CD4-positive, alpha-beta T cell treated with Interleukin-1 beta for 1 hour (primary cell): ENCODE data around the gene TWIST2.

Experiments
- DNase-seq, 2 donors: peaks; one replicate each; pipeline ENCODE4 v3.0.0-alpha.2; 2020 to 2022

The TWIST2 gene

GRCh38 chr2:238857959-238858358 lies 10.1 kb downstream of the TWIST2 start:
- DNase-seq: no peak

- no peak for DNase-seq
These were observed 11.9 kb downstream of the TWIST2 start for GRCh38 chr2:238859636-238860347.

DNA sequence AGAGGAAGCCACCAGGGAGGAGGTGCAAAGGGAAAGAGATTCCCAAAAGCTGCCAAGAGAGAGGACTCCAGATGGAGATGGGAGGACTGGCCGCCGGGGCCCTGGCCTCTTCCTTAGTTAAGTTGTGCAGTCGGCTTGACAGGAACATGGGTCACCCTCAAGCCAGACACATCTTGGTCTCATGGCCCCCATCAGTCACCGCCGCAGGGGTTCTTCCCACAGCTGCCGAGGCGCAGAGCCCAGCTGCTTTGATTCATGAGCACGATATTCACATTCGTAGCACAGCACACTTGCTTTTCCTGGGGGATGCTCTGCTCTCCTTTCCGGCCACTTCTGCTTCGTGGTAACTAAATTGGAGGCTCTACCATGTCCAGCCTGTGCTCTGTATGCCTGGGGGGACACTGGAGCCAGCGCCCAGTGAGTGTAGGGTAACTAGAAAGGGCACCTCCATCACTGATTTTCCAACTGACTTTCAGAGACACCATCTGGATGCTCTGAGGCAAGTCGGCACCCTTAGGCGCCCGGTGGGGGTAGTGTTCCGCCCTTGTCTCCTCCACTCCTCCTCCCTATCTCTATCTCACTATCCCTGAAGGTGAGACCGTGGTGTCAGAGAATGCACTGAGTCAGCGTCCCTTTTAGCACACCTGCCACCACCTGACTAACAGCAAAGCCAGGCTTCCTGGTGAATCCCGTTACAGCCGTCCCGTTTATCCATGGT lies 13.3 kb downstream of the TWIST2 start:
- DNase-seq: no peak

DNA sequence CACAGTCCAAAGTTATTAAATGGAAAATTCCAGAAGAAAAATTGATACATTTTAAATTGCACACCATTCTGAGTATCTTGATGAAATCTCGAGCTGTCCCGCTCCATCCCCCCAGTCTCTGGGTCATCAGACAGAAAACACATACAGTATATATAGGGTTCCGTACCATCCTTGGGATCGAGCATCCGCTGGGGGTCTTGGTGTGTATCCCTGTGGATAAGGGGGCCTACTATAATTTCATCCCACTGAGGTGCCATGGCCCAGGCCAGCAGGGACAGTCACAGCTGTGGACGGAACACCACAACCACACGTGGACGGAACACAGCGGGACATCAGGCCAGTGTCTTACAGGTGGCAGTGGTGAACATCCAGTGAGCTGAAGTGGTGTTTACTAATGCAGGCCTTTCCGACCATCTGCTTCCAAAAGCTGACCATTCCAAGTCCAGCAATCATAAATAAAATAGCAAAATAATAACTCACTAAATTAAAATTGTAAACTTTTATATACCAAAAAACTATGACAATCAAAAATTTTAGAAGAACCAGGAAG lies 14.0 kb downstream of the TWIST2 start:
- no peak for DNase-seq

GRCh38 chr2:238862701-238863100 lies 14.8 kb downstream of the TWIST2 start:
- no peak for DNase-seq

GRCh38 chr2:238863231-238863630 lies 15.3 kb downstream of the TWIST2 start:
- DNase-seq: no peak

DNA sequence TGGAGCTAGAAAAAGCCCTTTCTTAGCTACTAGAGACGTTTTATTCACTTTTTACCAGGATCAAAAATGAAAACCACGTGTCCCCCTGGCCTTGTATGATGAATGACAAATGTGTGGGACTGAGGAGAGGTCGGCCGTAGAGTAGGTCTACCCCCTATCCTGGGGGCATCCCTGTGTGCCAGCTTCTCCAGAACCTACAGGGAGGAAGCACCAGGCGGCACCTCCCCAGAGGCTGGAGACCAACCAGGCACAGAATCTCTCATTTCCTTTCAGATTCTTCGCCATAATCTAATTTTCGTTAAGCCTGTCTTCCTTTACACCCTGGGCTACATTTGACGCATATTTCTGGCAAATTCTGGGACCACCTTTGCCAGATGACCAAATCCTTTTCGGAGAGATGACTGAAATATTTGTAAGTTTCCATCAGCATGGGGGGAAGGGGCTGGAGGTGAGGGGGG lies 15.9 kb downstream of the TWIST2 start:
- no peak for DNase-seq

- DNase-seq: no peak
These were observed 16.5 kb downstream of the TWIST2 start for GRCh38 chr2:238864207-238865014.

GRCh38 chr2:238865015-238865719 lies 17.3 kb downstream of the TWIST2 start:
- DNase-seq: no peak

DNA sequence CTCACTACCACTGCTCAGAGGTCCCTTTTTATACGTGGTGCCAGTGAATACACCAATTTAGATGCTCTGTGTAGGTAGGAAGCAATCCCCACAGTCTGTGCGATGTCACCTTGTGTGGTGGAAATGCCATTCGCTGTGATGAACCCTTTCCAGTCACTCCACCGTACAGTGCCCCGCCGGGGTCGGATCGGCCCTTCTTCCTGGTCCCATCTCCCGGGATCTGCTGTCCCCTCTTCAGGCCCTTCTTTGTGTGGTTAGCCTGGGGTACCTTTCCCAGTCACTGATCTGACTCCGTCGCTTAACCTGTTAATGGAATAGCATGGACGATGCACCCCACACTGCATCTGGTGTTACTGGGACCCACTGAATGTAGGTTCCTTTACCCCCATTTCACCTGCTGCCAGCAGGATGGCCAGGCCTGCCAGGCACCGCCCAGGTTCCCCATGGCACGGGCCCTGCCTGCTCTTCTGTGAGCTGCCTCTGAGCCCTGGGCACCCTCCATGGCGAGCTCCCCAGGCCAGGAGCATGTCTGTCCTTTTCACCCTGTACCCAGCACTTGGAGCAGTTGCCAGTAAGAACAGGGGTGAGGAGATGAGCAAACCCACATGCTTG lies 18.0 kb downstream of the TWIST2 start:
- no peak for DNase-seq

DNA sequence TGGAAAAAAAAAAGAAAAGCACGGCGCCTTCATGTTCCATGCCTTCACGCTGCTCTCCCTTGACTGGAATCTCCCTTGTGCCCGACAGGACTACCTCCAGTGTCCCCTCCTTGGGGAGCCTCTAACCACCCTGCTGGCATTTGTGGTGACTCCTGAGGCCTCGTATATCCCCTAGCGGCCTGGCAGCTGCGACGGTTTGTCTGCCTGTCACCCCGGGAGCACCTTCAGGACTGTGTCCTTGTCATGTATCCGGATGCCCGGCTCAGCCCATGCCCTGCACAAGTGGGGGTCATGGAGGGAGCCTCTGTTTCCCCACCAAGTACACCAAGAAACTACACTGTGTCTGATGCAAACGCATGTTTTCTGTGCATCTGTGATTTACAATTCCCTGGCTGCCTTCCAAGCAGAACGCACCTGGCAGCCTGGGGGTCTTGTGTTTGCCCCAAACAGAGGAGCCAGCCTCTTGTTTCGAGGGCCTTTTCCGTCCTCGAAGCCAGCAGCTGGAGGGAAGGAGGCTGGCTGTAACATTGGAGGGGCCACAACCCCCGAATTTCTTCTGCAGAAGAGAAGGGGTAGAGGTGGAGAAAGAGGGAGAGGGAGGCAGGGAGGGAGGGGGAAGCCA lies 18.9 kb downstream of the TWIST2 start:
- no peak for DNase-seq

DNA sequence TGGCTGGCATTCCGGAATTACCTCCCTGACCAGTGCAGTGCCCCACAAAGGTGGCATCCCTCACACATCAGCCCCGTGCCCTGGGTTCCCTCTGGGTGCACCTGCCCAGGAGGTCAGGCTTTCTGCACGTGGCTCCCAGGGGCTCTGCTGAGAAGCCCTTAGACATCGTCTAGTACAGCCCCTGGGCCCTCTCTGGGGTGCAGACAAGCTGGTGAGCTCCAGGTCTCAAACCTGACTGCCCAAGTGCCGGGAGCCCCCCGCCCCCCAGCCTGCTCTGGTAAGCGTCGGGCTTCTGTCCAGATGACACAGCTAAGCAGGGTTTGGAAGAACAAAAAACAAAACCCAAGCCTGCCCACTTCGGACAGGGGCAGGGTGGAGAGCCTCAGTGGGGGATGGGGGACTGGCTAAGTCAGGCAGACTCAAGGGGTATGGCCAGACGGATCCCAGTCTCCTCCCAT lies 20.2 kb downstream of the TWIST2 start:
- no peak for DNase-seq

DNA sequence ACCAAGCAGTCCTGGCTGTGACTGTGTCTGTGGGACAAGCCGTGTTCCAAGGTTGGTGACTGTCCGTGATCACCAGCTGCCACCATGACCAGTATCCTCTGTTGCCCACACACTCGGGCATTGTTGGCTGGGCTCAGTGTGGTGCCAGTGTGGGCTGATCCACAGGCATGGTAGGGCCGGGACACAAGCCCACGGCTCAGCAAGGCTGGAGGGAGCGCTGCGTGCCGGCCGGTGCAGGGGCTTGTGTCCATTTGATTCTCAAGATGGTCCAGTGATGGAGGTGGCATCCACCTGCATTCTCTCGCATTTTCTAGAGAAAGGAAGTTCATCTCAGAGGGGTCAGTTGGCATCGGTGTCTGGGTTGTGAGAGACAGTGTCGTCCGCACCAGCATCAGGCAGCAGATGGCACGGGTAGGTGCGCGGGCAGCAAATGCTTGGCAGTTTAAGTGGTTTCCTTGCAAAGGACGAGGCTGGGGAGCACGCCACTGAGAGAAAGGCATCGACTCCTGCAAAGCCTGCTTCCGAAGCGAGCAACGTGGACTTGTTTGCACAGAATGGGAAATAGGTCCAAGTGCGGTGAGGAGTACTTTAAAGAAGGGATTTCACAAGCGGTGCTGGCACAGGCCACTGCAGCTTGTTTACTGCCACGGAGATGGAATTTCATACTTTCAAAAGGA lies 20.9 kb downstream of the TWIST2 start:
- DNase-seq: no peak

- no peak for DNase-seq
These were observed 21.6 kb downstream of the TWIST2 start for GRCh38 chr2:238869293-238870124.

DNA sequence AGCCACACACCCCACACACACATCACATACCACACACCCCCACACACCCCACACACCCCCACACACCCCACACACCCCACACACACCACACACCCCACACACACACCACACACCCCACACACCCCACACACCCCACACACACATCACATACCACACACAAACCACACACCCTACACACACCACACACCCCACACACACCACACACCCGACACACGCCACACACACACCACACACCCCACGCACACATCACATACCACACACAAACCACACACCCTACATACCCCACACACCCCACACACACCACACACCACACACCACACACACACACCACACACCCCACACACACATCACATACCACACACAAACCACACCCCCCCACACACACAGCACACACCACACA lies 22.4 kb downstream of the TWIST2 start:
- no peak for DNase-seq

GRCh38 chr2:238872026-238872425 lies 24.1 kb downstream of the TWIST2 start:
- no peak for DNase-seq

GRCh38 chr2:238872628-238873380 lies 24.9 kb downstream of the TWIST2 start:
- no peak for DNase-seq

- no peak for DNase-seq
These were observed 25.5 kb downstream of the TWIST2 start for GRCh38 chr2:238873381-238873801.

GRCh38 chr2:238873841-238874240 lies 26.0 kb downstream of the TWIST2 start:
- no peak for DNase-seq
